Measurements from ENCODE around the gene PEAR1.

Gene PEAR1

GRCh38 chr1:156901966-156902915 is 8.7 kb downstream of the PEAR1 start:
- DNase-seq: no peak

GRCh38 chr1:156903328-156904091 is 10.0 kb downstream of the PEAR1 start:
- no peak for DNase-seq

GRCh38 chr1:156904187-156904959 is 10.9 kb downstream of the PEAR1 start:
- no peak for DNase-seq

- DNase-seq: no peak
Observed at GRCh38 chr1:156905176-156905575, 11.7 kb downstream of the PEAR1 start.

- DNase-seq: no peak
Observed at GRCh38 chr1:156905651-156906050, 12.1 kb downstream of the PEAR1 start.

- no peak for DNase-seq
Observed at GRCh38 chr1:156906206-156906906, 12.8 kb downstream of the PEAR1 start.

GRCh38 chr1:156908541-156908940 is 15.0 kb downstream of the PEAR1 start:
- no peak for DNase-seq

GRCh38 chr1:156908955-156909354 is 15.4 kb downstream of the PEAR1 start:
- no peak for DNase-seq

GRCh38 chr1:156909671-156910070 is 16.2 kb downstream of the PEAR1 start:
- DNase-seq: no peak

GRCh38 chr1:156910309-156910782 is 16.8 kb downstream of the PEAR1 start:
- DNase-seq: no peak

- DNase-seq: no peak
Observed at GRCh38 chr1:156911577-156912298, 18.2 kb downstream of the PEAR1 start.

- no peak for DNase-seq
Observed at GRCh38 chr1:156912310-156912709, 18.8 kb downstream of the PEAR1 start.

- no peak for DNase-seq
Observed at GRCh38 chr1:156912861-156913808, 19.6 kb downstream of the PEAR1 start.

GRCh38 chr1:156913809-156914387 is 20.4 kb downstream of the PEAR1 start:
- no peak for DNase-seq

GRCh38 chr1:156914440-156914856 is 20.9 kb downstream of the PEAR1 start:
- no peak for DNase-seq

- DNase-seq: peak in 1 of 2 experiments; percentile 27
Observed at GRCh38 chr1:156920233-156921052, 26.9 kb downstream of the PEAR1 start, which contains the start of gene LRRC71. TSS of gene LRRC71 (plus strand) at chr1:156920632. CDS start at chr1:156920804, 172 bp downstream.

- DNase-seq: no peak
Observed at GRCh38 chr1:156921053-156921529, 27.6 kb downstream of the PEAR1 start.

GRCh38 chr1:156922986-156923669 is 29.6 kb downstream of the PEAR1 start:
- no peak for DNase-seq

All from SW 1271 (cell line).